WTC11 (cell line): Measurements from ENCODE around the gene INHBB.

Experiments
- ATF1 ChIP-seq: sonication (generic); formaldehyde crosslinking; IDR thresholded peaks from 2 replicates; pipeline ENCODE4 v1.8.1; 2023; ENCODE audit warnings: mild to moderate bottlenecking, moderate library complexity, missing genetic modification reagents
- ESRRA ChIP-seq: sonication (generic); formaldehyde crosslinking; IDR thresholded peaks from 2 replicates; pipeline ENCODE4 v1.8.1; 2022; ENCODE audit warnings: mild to moderate bottlenecking, missing genetic modification reagents, borderline replicate concordance
- ETV6 ChIP-seq: sonication (generic); formaldehyde crosslinking; IDR thresholded peaks from 2 replicates; pipeline ENCODE4 v1.8.1; 2022; ENCODE audit warnings: mild to moderate bottlenecking, missing genetic modification reagents
- FOXK1 ChIP-seq: sonication (generic); formaldehyde crosslinking; IDR thresholded peaks from 2 replicates; pipeline ENCODE4 v1.8.0; 2022; ENCODE audit warnings: mild to moderate bottlenecking, moderate library complexity, missing genetic modification reagents
- GTF2I ChIP-seq: fragments of 250-450 bp; sonication (Bioruptor Pico); conservative IDR thresholded peaks from 2 replicates; pipeline ENCODE4 v1.4.0; 2021; ENCODE audit warnings: mild to moderate bottlenecking
- MAX ChIP-seq: sonication (generic); formaldehyde crosslinking; IDR thresholded peaks from 2 replicates; pipeline ENCODE4 v1.8.0; 2022; ENCODE audit warnings: mild to moderate bottlenecking, missing genetic modification reagents
- NFE2L1 ChIP-seq: sonication (generic); formaldehyde crosslinking; IDR thresholded peaks from 2 replicates; pipeline ENCODE4 v1.8.1; 2023; ENCODE audit warnings: missing genetic modification reagents
- NFYB ChIP-seq: sonication (generic); formaldehyde crosslinking; conservative IDR thresholded peaks from 2 replicates; pipeline ENCODE4 v1.8.0; 2022; ENCODE audit warnings: low read depth, missing genetic modification reagents
- NR2C2 ChIP-seq: sonication (generic); formaldehyde crosslinking; IDR thresholded peaks from 2 replicates; pipeline ENCODE4 v1.8.0; 2022; ENCODE audit warnings: mild to moderate bottlenecking, missing genetic modification reagents
- TEAD4 ChIP-seq: sonication (generic); formaldehyde crosslinking; IDR thresholded peaks from 2 replicates; pipeline ENCODE4 v1.8.0; 2022; ENCODE audit warnings: mild to moderate bottlenecking, missing genetic modification reagents
- USF1 ChIP-seq: sonication (generic); formaldehyde crosslinking; IDR thresholded peaks from 2 replicates; pipeline ENCODE4 v1.8.0; 2022; ENCODE audit warnings: mild to moderate bottlenecking, missing genetic modification reagents
- ZNF671 ChIP-seq: fragments of 250-450 bp; sonication (Bioruptor Pico); IDR thresholded peaks from 2 replicates; pipeline ENCODE4 v1.8.0; 2021; ENCODE audit warnings: mild to moderate bottlenecking
- TF ChIP-seq, protein P1 (sequence below): fragments of 200-600 bp; IDR thresholded peaks from 2 replicates; pipeline ENCODE4 v1.8.0; 2022; ENCODE audit warnings: antibody characterized with exemption
- TF ChIP-seq, protein P2 (sequence below): sonication (generic); formaldehyde crosslinking; IDR thresholded peaks from 2 replicates; pipeline ENCODE4 v1.8.1; 2022; ENCODE audit warnings: low read depth, mild to moderate bottlenecking, moderate library complexity, missing genetic modification reagents, borderline replicate concordance

GRCh38 chr2:120324933-120325332 lies 21.0 kb upstream of the INHBB start:
- TF ChIP-seq ATF1 (CRISPR knock-in tag) (no peak), USF1 (no peak), TEAD4 (CRISPR knock-in tag) (no peak), NFE2L1 (no peak), NR2C2 (no peak), ETV6 (CRISPR knock-in tag) (no peak), ESRRA (CRISPR knock-in tag) (no peak), MAX (CRISPR knock-in tag) (no peak), NFYB (CRISPR knock-in tag) (no peak), GTF2I (CRISPR knock-in tag) (no peak), FOXK1 (no peak), ZNF671 (CRISPR knock-in tag) (no peak)
- TF ChIP-seq, protein P1, sequence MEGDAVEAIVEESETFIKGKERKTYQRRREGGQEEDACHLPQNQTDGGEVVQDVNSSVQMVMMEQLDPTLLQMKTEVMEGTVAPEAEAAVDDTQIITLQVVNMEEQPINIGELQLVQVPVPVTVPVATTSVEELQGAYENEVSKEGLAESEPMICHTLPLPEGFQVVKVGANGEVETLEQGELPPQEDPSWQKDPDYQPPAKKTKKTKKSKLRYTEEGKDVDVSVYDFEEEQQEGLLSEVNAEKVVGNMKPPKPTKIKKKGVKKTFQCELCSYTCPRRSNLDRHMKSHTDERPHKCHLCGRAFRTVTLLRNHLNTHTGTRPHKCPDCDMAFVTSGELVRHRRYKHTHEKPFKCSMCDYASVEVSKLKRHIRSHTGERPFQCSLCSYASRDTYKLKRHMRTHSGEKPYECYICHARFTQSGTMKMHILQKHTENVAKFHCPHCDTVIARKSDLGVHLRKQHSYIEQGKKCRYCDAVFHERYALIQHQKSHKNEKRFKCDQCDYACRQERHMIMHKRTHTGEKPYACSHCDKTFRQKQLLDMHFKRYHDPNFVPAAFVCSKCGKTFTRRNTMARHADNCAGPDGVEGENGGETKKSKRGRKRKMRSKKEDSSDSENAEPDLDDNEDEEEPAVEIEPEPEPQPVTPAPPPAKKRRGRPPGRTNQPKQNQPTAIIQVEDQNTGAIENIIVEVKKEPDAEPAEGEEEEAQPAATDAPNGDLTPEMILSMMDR: no peak
- TF ChIP-seq, protein P2, sequence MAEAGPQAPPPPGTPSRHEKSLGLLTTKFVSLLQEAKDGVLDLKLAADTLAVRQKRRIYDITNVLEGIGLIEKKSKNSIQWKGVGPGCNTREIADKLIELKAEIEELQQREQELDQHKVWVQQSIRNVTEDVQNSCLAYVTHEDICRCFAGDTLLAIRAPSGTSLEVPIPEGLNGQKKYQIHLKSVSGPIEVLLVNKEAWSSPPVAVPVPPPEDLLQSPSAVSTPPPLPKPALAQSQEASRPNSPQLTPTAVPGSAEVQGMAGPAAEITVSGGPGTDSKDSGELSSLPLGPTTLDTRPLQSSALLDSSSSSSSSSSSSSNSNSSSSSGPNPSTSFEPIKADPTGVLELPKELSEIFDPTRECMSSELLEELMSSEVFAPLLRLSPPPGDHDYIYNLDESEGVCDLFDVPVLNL (CRISPR knock-in tag): no peak
